DOHH2 (cell line): ENCODE results near the gene MPND.

ENCODE experiments used
- CTCF ChIP-seq: fragments of 200-600 bp; sonication (generic); IDR thresholded peaks from one replicate; pipeline ENCODE4 v1.5.1; 2014; ENCODE audit warnings: antibody characterized with exemption, mild to moderate bottlenecking, low read depth, low read length; ENCODE audit not compliant: poor library complexity, severe bottlenecking
- EZH2phosphoT487 ChIP-seq: fragments of 200-600 bp; sonication (generic); IDR thresholded peaks from 2 replicates; pipeline ENCODE4 v1.6.1; 2017; ENCODE audit warnings: borderline replicate concordance, mild to moderate bottlenecking, antibody characterized with exemption, low read length, moderate library complexity, mixed read lengths

GRCh38 chr19:4372165-4373012 lies 29.0 kb downstream of the MPND start:
- TF ChIP-seq CTCF = no peak
- TF ChIP-seq EZH2phosphoT487 = no peak
